ENCODE data around the gene TSBP1. TPM values are rescaled to one million over a fixed set of nuclear protein-coding genes. Genes with fewer than 3 reads are reported as not detected.

TSBP1 gene, protein sequence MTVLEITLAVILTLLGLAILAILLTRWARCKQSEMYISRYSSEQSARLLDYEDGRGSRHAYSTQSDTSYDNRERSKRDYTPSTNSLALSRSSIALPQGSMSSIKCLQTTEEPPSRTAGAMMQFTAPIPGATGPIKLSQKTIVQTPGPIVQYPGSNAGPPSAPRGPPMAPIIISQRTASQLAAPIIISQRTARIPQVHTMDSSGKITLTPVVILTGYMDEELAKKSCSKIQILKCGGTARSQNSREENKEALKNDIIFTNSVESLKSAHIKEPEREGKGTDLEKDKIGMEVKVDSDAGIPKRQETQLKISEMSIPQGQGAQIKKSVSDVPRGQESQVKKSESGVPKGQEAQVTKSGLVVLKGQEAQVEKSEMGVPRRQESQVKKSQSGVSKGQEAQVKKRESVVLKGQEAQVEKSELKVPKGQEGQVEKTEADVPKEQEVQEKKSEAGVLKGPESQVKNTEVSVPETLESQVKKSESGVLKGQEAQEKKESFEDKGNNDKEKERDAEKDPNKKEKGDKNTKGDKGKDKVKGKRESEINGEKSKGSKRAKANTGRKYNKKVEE
- total RNA-seq (2014; rRNA removed; shearing (Covaris generic)), result not detected in 2 replicates

DNA sequence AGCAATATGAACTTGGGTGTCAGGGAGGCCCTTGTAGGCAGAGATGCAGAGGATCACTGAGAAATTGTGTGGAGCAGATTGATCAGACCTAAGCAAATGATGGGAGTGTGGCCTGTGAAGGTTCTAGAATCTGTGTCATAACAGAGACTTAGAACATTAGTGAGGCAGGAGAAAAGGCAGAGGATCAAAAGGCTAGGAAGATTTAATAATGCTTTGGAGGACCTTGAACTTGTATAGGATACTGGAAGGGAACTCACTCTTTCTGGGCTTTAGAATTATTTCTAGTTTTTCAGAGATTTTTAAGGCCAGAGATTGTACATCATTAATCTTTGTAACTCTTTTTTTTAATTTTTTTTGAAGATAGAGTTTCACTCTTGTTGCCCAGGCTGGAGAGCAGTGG lies at the start of gene TSBP1:
TSBP1 (minus strand) TSS at position 101 of the 400 bp plus-strand sequence. CDS start 197 bp downstream, outside the sequence.
- Histone ChIP-seq H3K27me3 (replicated peaks) (peaks cover 4% of the 10 kb centered on the region; the same call in 1 of the 2 replicates), H3K9me3 (replicated peaks) (no peaks in the 10 kb centered on the region), H3K27ac (no peak within 1 kb of the TSS), H3K4me1 (replicated peaks) (peaks cover 20% of the 10 kb centered on the region), H3K4me3 (no peak within 1 kb of the TSS), H3K36me3 (no peaks in the 10 kb centered on the region)
- DNase-seq (ENCODE audit: low read depth in 1 of 2, low spot score in 2 of 2), result no peak

DNA sequence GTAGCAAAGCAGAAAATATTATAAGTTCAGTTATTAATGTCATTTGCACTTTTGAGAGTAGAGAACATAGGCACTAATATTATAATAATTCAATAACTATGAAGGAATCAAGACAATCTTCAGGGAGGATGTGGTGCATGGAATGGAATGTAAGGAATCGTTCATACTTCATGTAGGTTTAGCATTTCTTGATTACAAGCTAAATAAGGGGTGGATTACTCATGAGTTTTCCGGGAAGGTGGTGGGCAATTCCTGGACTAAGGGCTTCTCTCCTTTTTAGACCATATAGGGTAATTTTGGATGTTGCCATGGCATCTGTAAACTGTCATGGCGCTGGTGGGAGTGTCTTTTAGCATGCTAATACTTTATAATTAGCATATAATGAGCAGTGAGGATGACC lies 44.3 kb upstream of the TSBP1 start:
- Histone ChIP-seq H3K4me3 (no peak overlapping the region), H3K27me3 (replicated peaks) (peaks cover 63% of the 10 kb centered on the region), H3K27ac (no peak overlapping the region), H3K36me3 (no peaks in the 10 kb centered on the region), H3K9me3 (replicated peaks) (no peaks in the 10 kb centered on the region), H3K4me1 (replicated peaks) (peaks cover 6% of the 10 kb centered on the region; the same call in 1 of the 2 replicates)
- DNase-seq (ENCODE audit: low read depth in 1 of 2, low spot score in 2 of 2), result peak in 1 of 2 experiments; percentile 9

DNA sequence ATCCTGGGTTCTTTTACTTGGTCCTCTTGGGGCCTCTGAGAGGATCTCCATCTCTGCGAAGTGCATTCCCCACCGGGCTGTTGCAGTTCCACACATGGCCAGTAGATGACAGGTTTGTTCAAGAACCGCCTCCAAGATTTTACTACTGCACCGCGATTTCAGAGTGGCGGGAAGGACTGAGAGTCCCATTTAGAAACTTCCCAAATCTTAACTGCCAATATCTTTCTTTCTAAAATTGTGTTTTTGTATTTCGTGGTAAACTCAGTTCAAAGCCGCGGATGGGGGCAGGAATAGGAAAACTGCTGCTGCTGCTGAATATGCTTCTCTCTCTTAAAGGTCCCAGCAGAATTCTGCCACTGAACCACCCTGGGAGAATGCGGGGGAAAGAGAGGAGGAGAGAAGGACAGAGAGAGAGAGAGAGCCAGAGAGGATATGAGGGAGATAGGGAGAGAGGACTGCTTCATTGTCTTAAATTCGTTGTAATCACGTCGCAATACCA lies 43.9 kb upstream of the TSBP1 start:
- Histone ChIP-seq H3K9me3 (replicated peaks) (no peaks in the 10 kb centered on the region), H3K27me3 (replicated peaks) (peaks cover 59% of the 10 kb centered on the region), H3K4me3 (no peak overlapping the region), H3K36me3 (no peaks in the 10 kb centered on the region), H3K4me1 (replicated peaks) (peaks cover 6% of the 10 kb centered on the region; the same call in 1 of the 2 replicates), H3K27ac (no peak overlapping the region)
- DNase-seq (ENCODE audit: low read depth in 1 of 2, low spot score in 2 of 2), result peak; percentile 59 to 76

DNA sequence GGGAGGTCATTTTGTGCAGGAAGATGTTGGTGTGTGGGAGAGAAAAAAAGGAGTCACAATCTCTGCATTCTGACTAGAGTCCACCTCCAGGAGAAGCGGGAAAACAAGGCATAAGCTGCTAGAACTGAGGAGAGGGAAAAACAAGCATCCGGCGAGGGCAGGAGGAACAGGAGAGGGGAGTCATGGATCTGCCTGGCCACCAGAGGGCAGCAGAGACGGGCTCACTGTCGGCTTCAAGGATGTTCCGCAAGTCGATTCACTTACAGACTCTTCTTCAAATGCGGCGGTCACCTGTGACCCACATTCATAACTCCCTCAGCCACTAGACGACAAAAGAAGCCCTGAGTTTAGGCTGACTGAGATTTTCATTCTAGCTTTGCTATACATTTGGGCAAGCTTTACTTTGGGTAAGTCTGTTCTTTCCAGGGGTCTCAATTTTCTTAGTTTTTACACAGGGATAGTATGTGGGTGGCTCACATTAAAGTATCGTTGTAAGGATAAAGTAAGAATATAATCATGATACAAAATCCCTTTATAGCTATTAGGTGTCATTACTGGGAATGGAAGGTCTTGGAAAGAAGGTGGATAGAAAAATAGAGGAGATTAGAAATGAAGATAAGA lies 41.8 kb upstream of the TSBP1 start:
- Histone ChIP-seq H3K27me3 (replicated peaks) (peaks cover 56% of the 10 kb centered on the region), H3K4me3 (no peak overlapping the region)

DNA sequence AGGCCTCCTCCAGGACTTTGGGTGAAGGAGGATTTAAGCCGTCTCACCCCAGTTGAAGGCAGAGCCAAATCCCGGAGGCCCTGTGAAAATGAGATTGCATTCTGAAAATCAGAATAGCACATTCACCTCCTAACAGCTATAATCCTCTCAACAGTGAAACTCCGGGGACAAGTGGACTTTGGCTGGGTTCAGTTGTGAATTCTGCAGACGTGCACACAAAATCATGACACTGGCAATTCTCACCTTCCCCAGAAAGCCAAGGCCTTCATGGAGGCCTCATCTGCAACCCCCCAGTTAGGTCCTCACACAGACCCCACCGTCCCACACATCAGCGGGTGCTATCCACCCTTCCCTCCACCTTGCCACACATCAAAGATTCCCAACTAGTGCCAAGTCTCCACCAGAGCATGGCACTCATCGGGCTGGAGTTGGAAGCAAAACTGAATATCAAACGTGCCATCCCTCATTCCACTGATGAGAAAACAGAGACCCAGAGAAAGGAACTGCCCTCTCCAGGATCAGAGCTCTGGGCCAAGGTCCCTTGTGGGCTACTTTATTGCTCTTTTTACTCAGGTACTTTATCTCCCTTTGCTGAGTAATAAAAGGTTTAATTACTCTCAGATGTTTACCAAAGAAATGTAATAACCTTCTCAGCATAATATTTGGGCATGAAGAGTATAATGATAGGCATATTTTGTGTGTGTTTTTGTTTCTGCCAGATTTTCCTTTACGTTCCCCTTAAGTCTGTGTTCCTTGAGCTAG lies 40.0 kb upstream of the TSBP1 start:
- Histone ChIP-seq H3K4me3 (no peak overlapping the region), H3K4me1 (replicated peaks) (peaks cover 6% of the 10 kb centered on the region; the same call in 1 of the 2 replicates), H3K36me3 (no peaks in the 10 kb centered on the region), H3K9me3 (replicated peaks) (no peaks in the 10 kb centered on the region), H3K27ac (no peak overlapping the region), H3K27me3 (replicated peaks) (peaks cover 65% of the 10 kb centered on the region)
- DNase-seq (ENCODE audit: low read depth in 1 of 2, low spot score in 2 of 2), result no peak

More for the DNA sequence above, 41.8 kb upstream of the TSBP1 start:
- Histone ChIP-seq H3K9me3 (replicated peaks) (no peaks in the 10 kb centered on the region), H3K27ac (no peak overlapping the region), H3K36me3 (no peaks in the 10 kb centered on the region), H3K4me1 (replicated peaks) (peaks cover 6% of the 10 kb centered on the region; the same call in 1 of the 2 replicates)
- DNase-seq (ENCODE audit: low read depth in 1 of 2, low spot score in 2 of 2), result peak; percentile 53 to 69

DNA sequence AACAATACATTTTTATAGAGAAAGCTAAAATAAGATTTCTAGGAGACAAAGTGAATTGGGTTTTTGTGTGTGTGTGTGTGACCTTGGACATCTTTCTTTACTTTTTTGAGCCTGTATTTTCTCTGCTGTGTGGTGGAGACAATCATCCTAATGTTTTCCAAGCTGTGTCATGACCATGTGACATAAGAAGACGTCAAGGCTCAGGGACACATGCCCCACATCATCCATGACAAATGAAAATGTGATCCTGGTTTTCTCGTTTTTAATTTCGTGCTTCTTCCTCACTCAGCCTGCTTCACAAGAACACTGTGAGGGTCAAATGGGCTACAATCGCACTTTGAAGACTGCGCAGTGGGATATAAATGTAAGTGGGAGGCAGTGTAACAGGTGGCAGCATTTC lies 39.2 kb upstream of the TSBP1 start:
- peaks cover 4% of the 10 kb centered on the region; the same call in 1 of the 2 replicates for H3K4me1 ChIP-seq (replicated peaks)
- H3K27me3 ChIP-seq (replicated peaks), result peaks cover 65% of the 10 kb centered on the region
- no peaks in the 10 kb centered on the region for H3K36me3 ChIP-seq
- no peak for DNase-seq (ENCODE audit: low read depth in 1 of 2, low spot score in 2 of 2)
- H3K27ac ChIP-seq, result no peak overlapping the region
- H3K4me3 ChIP-seq, result no peak overlapping the region
- H3K9me3 ChIP-seq (replicated peaks), result no peaks in the 10 kb centered on the region

DNA sequence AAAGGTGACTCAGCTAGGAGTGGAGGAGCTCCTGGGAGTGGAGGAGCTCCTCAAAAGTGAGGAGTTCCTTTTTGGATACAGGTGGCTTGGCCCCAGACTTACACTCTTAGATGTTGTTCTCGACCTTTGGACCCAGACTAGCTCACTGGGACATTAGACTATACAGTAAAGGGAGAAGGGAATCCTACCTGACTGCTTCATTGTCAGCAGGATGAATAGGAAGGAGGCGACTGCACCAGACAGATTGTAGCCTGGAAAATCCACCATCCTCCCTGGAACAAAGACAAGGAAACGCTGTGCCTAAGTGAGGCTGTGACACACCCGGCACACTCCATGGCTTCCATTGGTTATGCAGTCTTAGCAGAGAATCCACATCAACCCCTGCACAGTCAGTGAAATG lies 35.2 kb upstream of the TSBP1 start, which contains the start of gene BTNL2:
BTNL2 (minus strand) TSS at position 325 of the 400 bp plus-strand sequence; CDS start at position 267, 58 bp downstream.
- peaks cover 66% of the 10 kb centered on the region for H3K27me3 ChIP-seq (replicated peaks)
- H3K27ac ChIP-seq, result no peak within 1 kb of the TSS
- no peaks in the 10 kb centered on the region for H3K9me3 ChIP-seq (replicated peaks)
- no peaks in the 10 kb centered on the region for H3K36me3 ChIP-seq
- no peak for DNase-seq (ENCODE audit: low read depth in 1 of 2, low spot score in 2 of 2)
- no peak within 1 kb of the TSS for H3K4me3 ChIP-seq
- H3K4me1 ChIP-seq (replicated peaks), result no peaks in the 10 kb centered on the region

DNA sequence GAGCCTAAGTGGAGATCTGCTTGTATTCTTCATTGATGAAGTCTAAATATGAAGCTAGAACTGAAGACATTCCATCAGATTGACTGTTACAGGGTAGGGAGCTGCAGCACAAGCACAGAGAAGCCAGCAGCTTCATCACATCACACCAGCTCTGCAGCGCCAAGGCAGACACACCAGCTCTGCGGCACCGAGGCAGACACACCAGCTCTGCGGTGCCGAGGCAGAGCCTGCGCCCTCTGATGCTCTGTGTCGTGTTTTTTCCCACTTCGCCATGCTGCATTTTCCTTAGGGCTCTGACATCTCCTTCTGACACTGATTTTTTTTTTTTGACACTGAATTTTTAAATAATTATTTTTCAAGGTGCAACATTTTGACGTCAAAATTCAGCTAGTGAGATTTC lies 34.5 kb upstream of the TSBP1 start:
- no peak overlapping the region for H3K4me3 ChIP-seq
- DNase-seq (ENCODE audit: low read depth in 1 of 2, low spot score in 2 of 2), result no peak
- peaks cover 63% of the 10 kb centered on the region for H3K27me3 ChIP-seq (replicated peaks)
- no peak overlapping the region for H3K27ac ChIP-seq
- H3K36me3 ChIP-seq, result no peaks in the 10 kb centered on the region
- H3K4me1 ChIP-seq (replicated peaks), result no peaks in the 10 kb centered on the region
- H3K9me3 ChIP-seq (replicated peaks), result no peaks in the 10 kb centered on the region

DNA sequence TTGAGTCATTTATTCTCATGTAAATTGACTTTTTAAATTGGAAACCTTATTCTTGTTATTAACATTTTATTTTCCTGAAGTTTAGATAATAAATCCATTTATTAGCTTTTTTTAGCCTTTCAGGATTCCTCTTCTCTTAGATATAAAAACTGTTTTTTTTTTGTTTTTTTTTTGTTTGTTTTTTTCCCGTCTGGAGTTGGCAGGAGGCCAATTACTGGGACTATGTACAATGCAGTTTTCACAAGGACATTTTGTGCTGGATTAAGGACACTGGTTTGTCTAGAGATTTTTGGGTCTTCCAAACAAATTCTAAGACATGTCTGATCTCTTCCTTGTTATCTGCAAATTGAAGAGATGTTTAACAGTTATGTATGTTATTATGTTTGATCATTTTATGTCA lies 34.0 kb upstream of the TSBP1 start:
- H3K4me1 ChIP-seq (replicated peaks), result no peaks in the 10 kb centered on the region
- peaks cover 63% of the 10 kb centered on the region for H3K27me3 ChIP-seq (replicated peaks)
- DNase-seq (ENCODE audit: low read depth in 1 of 2, low spot score in 2 of 2), result no peak
- no peaks in the 10 kb centered on the region for H3K36me3 ChIP-seq
- no peak overlapping the region for H3K27ac ChIP-seq
- no peak overlapping the region for H3K4me3 ChIP-seq
- no peaks in the 10 kb centered on the region for H3K9me3 ChIP-seq (replicated peaks)

DNA sequence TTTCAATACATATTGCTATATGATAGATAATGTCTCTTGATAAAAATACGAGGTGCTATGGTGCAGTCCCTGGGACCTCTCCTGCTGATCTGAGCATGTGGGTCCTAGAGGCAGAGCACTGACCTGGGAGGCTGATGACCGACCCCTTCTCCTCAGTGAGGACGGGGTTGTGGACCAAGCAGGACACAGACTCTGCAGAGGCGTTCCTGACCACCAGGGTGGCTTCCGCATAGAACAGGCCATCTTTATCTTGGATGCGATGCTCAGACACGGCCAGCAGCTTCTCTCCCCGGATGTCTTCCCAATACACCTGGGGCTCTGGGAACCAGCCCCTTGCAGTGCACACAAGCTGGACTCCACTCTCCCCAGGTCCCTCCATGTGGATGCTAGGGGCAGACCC lies 31.1 kb upstream of the TSBP1 start:
- DNase-seq (ENCODE audit: low read depth in 1 of 2, low spot score in 2 of 2), result no peak
- Histone ChIP-seq H3K4me3 (no peak overlapping the region), H3K36me3 (no peaks in the 10 kb centered on the region), H3K27me3 (replicated peaks) (peaks cover 45% of the 10 kb centered on the region), H3K4me1 (replicated peaks) (no peaks in the 10 kb centered on the region), H3K9me3 (replicated peaks) (no peaks in the 10 kb centered on the region), H3K27ac (no peak overlapping the region)

DNA sequence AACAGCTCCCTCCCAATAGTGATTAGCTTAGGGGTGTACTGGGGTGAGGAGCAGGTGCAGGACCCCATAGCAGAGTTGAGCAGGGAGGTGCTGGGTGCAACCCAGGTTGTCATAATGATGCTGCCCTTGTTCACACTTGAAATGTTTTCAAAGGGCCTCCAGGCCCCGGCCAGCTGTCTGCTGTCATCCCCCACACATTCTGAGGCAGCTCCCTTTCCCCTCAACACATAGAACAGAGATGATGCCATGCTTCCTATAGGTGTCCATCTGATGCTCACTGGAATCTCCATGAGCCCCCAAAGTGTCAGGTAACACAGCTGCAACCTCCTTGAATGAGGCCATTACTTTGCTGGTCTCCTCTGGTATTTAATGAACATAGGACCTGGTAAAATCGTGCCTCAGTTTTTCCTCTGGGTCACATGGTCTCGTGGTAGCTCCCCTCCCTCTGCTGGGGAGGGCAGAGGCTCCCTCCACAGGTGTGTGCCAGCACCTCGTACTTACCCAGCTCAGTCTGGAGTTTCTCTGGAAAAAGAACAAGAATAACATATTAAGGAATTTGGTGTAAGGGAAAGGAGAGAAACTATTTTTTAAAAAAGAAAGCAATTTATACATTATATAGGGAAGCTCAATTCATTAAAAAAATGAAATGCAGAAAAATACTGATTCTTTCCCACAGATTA lies 29.7 kb upstream of the TSBP1 start:
- H3K36me3 ChIP-seq, result no peaks in the 10 kb centered on the region
- no peaks in the 10 kb centered on the region for H3K4me1 ChIP-seq (replicated peaks)
- H3K4me3 ChIP-seq, result no peak overlapping the region
- no peak overlapping the region for H3K27ac ChIP-seq
- peaks cover 31% of the 10 kb centered on the region for H3K27me3 ChIP-seq (replicated peaks)
- DNase-seq (ENCODE audit: low read depth in 1 of 2, low spot score in 2 of 2), result no peak
- no peaks in the 10 kb centered on the region for H3K9me3 ChIP-seq (replicated peaks)

DNA sequence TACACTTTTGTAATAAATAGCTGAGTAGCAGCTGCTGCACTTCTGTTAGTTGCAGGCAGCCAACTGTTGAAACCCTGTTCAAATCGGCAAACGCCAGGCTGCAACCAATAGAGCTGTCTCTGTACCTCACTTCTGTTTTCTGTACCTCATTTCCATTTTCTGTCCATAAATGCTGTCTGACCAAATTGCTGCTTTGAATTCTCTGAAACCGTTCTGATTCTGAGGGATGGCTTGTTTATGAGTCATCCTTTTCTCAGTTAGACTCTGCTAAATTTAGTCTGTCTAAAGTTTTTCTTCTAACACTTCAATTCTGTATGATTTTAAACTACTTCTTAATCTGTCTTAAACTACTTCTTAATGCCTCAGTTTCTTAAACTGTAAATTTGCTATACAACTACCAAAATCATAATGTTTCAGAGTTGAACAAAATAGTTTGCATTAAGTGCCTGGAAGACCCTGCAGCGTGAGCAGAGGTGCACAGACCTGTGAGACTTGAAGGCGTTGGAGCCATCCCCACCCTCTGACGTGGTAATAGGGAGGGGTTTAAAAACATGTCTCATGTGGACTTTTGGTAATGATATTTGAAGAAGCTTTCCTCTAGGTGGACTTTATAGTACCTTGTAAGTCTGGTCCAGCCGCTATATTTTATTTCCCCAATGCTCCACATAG lies 25.7 kb upstream of the TSBP1 start:
- Histone ChIP-seq H3K4me1 (replicated peaks) (no peaks in the 10 kb centered on the region), H3K27ac (no peak overlapping the region), H3K36me3 (no peaks in the 10 kb centered on the region), H3K4me3 (no peak overlapping the region), H3K9me3 (replicated peaks) (no peaks in the 10 kb centered on the region), H3K27me3 (replicated peaks) (peaks cover 16% of the 10 kb centered on the region; the same call in 1 of the 2 replicates)
- DNase-seq (ENCODE audit: low read depth in 1 of 2, low spot score in 2 of 2), result no peak

Data from SJSA1 (cell line).